T-helper 2 cell treated with Interferon-gamma antibody and Interleukin-4, amounts not matched to agents 100 ng/mL and 5 ng/mL, for 36 hours (primary cell): ENCODE data around the gene VIPR2. TPM values are rescaled to one million over a fixed set of nuclear protein-coding genes. Genes with fewer than 3 reads are reported as not detected.

Experiments
- intact Hi-C: fragments of 100-400 bp; cut with micrococcal nuclease; formaldehyde crosslinking; loops from one replicate; pipeline ENCODE4 v1.15.1; 2023
- total RNA-seq: library from RNA; stranded (reverse); gene quantifications from 2 replicates; pipeline ENCODE4 v1.2.3, GENCODE V29; 2022

VIPR2 gene
- total RNA-seq, 1 donor from 2014 or later, result 2.2 TPM

- intact Hi-C loops, result no loop called here
These were observed 96.0 kb downstream of the VIPR2 start for GRCh38 chr7:159048656-159049055.

GRCh38 chr7:159047536-159047935 lies 97.1 kb downstream of the VIPR2 start:
- intact Hi-C loops, result no loop called here

GRCh38 chr7:159046300-159046699 lies 98.4 kb downstream of the VIPR2 start:
- intact Hi-C loops, result no loop called here

GRCh38 chr7:159045839-159046238 lies 98.8 kb downstream of the VIPR2 start:
- intact Hi-C loops, result no loop called here

GRCh38 chr7:159042581-159043101 lies 102.0 kb downstream of the VIPR2 start:
- intact Hi-C loops, result no loop called here

GRCh38 chr7:159042103-159042502 lies 102.6 kb downstream of the VIPR2 start:
- intact Hi-C loops, result no loop called here

GRCh38 chr7:159040912-159041711 lies 103.6 kb downstream of the VIPR2 start:
- intact Hi-C loops, result no loop called here

GRCh38 chr7:159040146-159040545 lies 104.5 kb downstream of the VIPR2 start:
- intact Hi-C loops, result no loop called here

- intact Hi-C loops, result no loop called here
These were observed 105.0 kb downstream of the VIPR2 start for GRCh38 chr7:159039716-159040115.

- intact Hi-C loops, result no loop called here
These were observed 106.6 kb downstream of the VIPR2 start for GRCh38 chr7:159038066-159038465.

- intact Hi-C loops, result no loop called here
These were observed 107.6 kb downstream of the VIPR2 start for GRCh38 chr7:159036916-159037605.

- intact Hi-C loops, result no loop called here
These were observed 109.0 kb downstream of the VIPR2 start for GRCh38 chr7:159035571-159036073.

- intact Hi-C loops, result no loop called here
These were observed 109.7 kb downstream of the VIPR2 start for GRCh38 chr7:159034988-159035387.

- intact Hi-C loops, result no loop called here
These were observed 110.3 kb downstream of the VIPR2 start for GRCh38 chr7:159034394-159034793.

- intact Hi-C loops, result no loop called here
These were observed 110.7 kb downstream of the VIPR2 start for GRCh38 chr7:159033956-159034355.

- intact Hi-C loops, result no loop called here
These were observed 111.2 kb downstream of the VIPR2 start for GRCh38 chr7:159033473-159033825.

- intact Hi-C loops, result no loop called here
These were observed 111.8 kb downstream of the VIPR2 start for GRCh38 chr7:159032753-159033472.

GRCh38 chr7:159032322-159032721 lies 112.3 kb downstream of the VIPR2 start:
- intact Hi-C loops, result no loop called here

GRCh38 chr7:159031750-159032149 lies 112.9 kb downstream of the VIPR2 start:
- intact Hi-C loops, result no loop called here

- intact Hi-C loops, result no loop called here
These were observed 113.4 kb downstream of the VIPR2 start for GRCh38 chr7:159031135-159031701.

GRCh38 chr7:159030490-159031134 lies 114.1 kb downstream of the VIPR2 start:
- intact Hi-C loops, result no loop called here
